ENCODE results near the gene EIF4A3.
A peak's percentile ranks its signal among the peaks of the same experiment; 100 is the strongest.
"Not testable (repeated sequence)": the region's sequence is repeated elsewhere in the genome, so short reads cannot be mapped to it uniquely, and the experiment has no call there.

Gene EIF4A3

DNA sequence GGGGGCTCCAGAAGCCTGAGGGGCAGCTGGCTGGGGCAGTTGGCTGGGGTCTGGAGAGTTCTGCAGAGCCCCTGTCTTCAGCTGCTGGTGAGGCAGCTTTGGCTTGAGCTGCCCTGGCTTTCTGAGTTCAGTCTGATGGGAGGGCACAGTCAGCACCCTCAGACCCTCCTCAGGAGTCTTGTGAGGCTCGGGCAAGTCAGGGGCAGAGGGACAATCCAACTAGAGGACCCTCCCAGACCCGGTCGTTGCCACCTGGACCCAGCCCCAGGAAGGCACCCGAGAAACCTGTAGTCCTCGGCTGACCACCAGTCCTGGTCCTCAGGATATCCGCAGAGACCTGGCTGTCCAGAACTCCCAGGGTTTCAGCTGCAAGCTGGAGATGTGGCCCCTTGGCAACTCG, 24.8 kb upstream of the EIF4A3 start:
- no peak for DNase-seq (ENCODE audit: low read depth)

DNA sequence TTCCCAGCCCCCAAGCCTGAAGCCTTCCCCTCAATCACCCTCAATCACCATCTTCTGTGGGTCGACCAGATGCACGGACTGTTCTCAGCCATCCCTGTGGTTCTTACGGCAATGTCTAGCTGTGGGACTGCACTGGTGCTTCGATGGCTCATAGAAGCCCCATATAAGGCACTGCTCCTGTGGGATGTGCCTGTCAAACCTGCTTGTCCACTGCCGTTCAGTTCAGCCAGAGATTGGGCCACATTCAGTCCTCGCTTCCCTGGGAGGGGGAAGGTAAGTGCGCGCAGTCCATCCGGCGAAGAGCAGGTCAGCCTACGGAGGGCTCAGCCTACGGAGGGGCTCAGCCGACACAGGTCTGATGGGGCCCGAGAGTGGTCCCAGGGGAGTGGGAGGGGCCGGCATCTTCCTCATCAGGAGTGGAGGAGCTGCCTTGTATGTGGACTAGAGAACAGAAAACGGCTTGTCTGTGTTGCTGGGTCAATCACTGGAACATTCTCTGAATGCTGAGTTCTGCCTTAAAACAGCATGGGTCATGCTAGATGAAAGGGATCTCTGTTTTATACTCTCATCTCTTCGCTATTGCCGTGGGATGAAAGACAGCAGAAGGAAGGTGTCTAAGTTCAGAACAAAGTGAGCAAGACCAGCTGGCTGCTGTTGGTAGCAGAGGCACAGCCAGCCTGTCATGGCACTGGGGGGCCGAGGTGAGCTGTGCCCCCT, 23.0 kb upstream of the EIF4A3 start, which contains the start of gene CARD14:
Gene CARD14 (plus strand): TSS at position 247 of the 717 bp plus-strand sequence. CDS start 11,409 bp downstream, outside the sequence.
- DNase-seq (ENCODE audit: low read depth), result no peak

DNA sequence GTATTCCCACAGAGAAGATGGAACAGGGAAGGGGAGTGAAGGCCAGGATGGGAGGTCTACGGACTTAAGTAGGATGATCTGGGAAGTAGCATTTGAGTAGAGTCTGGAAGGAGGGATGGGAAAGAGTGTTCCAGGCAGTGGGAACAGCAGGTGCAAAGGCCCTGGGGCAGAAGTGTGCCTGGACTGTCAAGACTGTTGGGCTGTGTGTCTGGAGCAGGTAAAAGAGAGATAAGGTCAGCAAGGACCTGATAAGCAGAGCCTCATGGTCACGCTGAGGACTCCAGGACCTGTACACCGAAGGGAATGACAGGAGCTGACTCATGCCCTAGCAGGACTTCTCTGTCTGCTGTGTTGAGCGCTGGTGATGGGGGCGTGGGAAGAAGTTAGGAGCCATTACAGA, 22.2 kb upstream of the EIF4A3 start:
- no peak for DNase-seq (ENCODE audit: low read depth)

DNA sequence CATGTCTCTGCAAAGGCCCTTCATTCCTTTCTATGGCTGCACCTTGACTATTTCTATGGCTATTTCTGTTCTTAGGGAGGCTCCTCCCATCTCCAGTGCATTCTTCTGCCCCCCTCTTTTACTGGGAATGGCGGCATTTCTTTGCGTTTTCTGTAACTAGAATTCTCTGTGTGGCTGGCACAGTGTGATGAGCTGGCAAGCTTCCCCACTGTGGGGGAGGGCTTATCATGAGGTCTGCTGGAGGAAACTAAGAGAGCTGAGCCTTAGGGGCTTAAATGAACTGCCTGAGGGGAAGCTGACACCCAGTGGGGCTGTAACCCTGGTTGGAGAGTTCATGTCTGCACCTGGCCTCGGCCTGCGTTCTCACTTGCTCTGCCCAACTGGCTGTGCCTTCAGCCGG, 21.4 kb upstream of the EIF4A3 start:
- peak; percentile 30 for DNase-seq (ENCODE audit: low read depth)

DNA sequence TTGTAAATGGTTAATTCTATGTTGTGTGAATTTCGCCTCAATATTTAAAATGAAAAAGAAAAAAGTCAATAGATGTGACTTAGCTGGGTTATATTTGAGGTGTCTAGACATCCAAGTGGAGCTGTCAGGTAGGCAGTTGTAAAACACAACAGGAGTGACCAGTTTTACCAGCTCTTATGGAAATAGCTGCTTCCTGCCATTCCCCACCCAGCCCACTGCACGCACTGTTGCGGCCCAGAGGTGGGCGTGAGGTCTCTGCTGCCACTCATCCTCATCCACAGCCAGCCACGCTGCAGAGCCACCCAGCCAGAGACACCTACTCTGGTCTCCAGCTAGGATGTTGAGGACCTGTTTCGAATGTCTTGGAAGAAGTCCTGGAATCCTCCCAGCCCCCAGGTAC, 19.5 kb upstream of the EIF4A3 start:
- no peak for DNase-seq (ENCODE audit: low read depth)

DNA sequence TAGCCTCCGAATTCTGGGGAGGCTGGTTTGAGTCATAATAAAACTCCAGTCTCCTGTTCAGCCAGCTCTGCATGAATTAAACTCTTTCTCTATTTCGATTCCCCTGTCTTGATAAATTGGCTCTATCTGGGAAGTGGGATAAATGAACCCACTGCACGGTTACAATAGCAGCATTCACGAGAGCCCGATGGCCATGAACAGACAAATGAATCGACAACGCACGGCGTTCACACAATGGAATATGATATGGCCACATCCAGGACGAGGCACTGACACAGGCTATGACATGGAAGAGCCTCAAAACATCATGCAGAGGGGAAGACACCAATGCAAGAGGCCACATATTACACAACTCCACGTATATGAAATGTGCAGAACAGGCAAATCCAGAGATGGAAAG, 17.3 kb upstream of the EIF4A3 start:
- no peak for DNase-seq (ENCODE audit: low read depth)

DNA sequence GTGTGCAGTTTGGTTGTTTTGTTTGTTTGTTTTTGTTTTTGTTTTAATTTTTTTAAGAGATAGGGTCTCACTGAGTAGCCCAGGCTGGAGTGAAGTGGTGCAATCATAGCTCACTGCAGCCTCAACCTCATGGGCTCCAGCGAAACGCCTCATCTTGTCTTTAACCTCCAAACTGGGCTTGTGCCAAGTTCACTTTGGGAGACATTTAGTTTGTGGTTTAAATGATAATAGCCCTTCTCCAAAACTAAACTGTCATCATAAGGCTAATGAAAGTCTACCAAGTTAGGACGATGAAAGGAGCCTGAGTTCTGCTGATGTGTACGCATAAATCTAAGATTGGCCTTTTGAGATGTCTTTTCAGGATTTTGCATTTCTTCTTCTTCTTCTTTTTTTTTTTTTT, 16.4 kb upstream of the EIF4A3 start:
- DNase-seq (ENCODE audit: low read depth), result peak; percentile 20

DNA sequence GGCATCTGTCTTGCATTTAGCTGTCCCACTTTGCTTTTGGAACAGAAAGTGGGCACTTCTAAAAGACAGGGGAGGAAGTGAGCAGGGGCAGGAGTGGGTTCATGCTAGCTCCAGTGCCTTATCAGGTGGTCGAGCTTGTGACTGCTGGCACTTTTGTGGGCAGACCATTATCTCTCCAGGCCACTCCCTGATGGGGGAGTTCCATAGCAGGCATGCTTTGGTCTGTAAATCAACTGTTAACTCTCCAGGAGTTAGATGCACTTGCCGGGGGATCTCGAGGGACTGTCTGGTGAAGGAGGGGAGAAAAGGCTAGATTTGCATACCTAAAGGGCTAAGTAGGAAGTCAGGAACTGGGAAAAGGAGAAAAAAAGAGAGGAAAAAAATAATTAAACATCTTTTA, 13.6 kb upstream of the EIF4A3 start:
- DNase-seq (ENCODE audit: low read depth), result peak; percentile 18

DNA sequence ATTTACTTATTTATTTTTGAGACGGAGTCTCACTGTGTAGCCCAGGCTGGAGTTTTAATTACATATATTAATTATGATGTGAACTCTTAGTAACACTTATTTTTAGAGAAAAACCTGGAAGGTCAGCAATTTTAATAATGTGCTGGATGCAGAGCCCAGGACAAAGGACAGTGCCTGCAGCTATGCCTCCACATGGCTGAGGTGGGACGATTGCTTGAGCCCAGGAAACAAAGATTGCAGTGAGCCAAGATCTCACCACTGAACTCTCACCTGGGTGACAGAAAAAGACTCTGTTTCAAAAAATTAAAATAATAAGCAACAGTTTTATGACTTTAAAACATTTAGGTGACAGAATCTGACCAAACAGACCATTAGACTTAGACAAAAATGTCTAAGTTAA, 11.9 kb upstream of the EIF4A3 start:
- no peak for DNase-seq (ENCODE audit: low read depth)

DNA sequence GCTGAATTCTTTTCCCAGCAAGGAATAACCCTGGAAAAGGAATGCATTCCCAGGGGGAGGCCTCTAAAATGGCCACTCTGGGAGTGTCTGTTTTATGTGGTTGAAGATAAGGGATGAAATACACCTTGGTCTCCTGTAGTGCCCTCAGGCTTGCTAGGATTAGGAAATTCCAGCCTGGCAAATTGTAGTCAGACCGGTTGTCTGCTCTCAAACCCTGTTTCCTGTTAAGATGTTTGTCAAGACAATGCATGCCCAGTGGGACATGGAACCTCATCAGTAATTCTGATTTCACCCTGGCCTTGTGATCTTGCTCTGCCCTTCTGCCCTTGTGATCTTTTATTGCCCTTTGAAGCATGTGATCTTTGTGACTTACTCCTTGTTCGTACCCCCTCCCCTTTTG, 8.7 kb upstream of the EIF4A3 start:
- DNase-seq (ENCODE audit: low read depth), result not testable (repeated sequence)

DNA sequence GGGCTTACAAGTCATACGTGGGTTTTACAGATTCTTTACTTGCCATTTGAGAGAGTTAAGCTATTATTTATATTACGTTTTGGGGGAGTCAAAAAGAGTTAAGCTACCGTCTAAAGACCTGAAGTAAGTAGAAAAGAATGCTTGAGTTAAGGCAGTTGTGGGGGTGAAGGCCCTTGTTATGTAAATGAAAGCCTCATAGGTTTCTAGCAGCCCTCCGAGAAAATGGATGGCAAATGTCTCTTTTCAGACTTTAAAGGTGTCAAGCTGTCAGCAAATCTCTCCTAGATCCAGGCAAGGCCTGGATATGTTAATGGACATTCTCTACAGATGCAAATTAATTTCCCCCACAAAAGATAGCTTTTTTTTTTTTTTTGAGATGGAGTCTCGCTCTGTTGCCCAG, 7.2 kb upstream of the EIF4A3 start:
- DNase-seq (ENCODE audit: low read depth), result no peak

DNA sequence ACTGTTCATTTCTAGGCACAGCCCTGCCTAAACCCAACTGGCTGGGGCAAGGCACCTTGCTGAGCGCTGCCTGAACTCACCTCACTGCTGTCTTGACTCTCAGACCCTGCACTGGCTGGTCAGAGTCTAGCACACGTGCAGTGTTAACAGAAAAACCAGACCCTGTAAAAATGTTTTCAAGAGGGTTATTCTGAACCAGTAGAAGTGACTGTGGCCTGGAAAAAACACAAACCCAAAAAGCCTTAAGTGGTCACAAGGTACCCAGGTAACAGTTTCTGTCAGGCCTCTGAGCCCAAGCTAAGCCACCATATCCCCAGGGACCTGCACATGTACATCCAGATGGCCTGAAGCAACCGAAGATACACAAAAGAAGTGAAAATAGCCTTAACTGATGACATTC, 6.1 kb upstream of the EIF4A3 start:
- DNase-seq (ENCODE audit: low read depth), result no peak

DNA sequence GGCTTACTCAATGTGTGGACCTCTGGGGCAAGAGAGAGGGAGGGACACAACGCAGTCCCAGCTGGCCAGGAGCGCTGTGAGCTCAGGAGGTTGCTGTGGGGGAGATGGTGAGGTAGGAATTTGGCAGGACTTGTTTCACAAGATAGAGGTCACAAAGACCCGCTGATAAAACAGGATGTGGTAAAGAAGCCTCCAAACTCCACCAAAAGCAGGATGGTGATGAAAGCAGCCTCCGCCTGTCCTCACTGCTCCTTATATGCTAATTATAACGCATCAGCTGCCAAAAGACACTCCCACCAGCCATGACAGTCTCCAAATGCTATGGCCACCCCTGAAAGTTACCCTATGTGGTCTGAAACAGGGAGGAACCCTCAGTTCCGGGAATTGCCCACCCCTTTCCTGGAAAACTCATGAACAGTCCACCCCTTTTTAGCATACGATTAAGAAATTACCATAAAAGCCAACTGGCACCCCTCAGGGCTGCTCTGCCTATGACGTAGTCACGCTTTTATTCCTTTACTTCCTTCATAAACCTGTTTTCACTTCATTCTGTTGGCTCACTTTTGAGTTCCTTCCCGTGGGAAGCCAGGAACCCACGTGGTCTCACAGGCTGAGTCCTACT, 5.3 kb upstream of the EIF4A3 start:
- DNase-seq (ENCODE audit: low read depth), result peak; percentile 84

DNA sequence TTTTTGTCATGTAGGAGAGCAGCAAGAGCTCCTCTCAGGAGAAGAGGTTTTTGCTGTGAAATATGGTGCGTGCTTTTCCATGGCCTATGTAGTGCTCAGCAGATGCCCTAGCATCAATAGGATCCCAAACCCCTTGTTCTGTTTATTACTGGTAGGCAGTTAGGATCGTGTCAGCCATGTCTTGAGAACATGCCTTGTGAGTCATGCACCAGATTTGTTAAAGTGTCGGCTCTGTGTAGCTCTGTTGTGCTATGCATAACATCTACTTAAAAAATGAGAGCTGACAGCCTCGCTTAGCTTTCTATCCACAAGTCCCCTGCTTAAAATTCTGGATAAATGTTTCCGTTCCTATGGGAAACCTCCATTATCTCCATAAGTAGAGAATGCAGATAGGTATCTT, 4.4 kb upstream of the EIF4A3 start:
- peak; percentile 83 for DNase-seq (ENCODE audit: low read depth)

DNA sequence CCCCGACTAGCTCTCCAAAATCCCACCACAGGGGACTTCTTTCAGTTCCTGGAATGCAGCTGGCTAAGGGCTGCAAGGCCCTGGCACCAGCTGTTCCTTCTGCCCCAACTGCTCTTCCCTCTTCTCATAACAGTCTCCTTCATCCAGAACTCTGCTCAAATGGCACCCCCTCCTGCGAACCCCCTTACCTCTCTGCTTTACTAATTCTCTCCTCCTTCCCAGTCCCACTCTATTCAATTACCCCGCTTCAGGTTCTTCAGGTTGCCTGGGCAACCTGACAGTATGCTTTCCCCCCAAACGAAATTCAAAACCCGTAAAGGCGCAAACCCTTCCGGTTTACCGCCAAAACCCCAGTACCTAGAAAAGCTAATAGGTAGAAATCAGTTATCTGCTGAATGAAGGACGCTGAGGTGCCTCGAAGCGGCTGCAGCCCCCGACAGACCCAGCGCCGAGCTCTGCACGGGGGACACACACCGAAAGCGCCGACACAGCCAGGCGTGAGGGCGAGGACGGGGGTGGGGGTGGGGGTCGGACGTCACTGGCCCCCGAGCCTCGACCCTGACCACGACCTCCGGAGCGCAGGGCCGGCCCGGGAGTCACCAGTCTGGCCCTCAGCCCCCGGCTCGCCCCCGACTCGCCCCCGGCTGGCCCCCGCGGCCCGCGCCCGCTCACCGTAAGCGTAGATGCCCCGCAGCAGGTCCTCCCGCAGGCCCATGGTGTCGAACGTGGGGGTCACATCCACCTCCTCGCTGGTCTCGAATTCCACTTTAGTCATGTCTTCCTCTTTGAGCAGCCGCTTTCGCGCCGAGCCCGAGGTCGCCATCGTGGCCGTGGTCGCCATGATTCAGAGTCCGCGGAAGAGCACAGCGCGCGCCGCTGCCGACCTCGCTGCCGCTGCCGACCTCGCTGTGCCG, 550 bp downstream of the EIF4A3 start:
- DNase-seq (ENCODE audit: low read depth), result no peak

DNA sequence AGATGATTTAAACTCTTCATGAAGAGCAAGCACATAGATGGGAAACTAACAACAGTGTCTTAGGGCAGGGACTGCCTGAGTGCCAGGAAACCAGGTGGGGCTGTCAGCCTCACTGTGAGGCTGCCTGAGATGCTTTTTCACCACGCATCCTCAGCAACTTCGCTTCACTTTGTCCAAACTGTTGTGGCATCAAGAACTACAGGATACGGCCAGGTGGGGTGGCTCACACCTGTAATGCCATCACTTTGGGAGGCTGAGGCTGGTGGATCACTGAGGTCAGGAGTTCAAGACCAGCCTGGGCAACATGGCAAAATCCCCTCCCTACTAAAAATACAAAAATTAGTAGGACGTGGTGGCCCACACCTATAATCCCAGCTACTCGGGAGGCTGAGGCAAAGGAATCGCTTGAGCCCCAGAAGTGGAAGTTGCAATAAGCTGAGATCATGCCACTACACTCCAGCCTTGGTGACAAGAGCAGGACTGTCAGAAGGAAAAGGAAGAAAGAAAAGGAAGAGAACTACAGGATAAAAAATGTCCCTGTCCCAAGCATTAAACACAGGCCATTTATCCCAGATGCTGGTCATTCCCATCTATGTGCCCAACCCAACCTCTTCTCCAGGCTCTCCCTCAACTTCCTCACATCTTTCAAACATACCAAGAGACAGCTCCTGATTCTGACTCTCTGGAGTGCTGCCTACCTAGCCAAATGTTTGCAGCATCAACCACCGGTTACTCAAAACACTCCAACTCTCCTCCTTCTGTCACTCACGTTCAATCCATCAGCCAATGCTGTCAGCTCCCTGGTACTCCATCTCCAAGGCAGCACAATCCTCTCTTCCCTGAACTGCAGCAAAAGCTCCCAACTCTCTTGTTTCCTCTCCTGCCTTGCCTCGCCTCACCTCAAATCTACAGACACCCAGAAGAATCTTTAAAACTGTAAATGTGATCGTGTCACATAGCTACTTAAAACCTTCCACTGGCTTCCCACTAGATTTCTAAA, 1.6 kb downstream of the EIF4A3 start:
- DNase-seq (ENCODE audit: low read depth), result no peak

DNA sequence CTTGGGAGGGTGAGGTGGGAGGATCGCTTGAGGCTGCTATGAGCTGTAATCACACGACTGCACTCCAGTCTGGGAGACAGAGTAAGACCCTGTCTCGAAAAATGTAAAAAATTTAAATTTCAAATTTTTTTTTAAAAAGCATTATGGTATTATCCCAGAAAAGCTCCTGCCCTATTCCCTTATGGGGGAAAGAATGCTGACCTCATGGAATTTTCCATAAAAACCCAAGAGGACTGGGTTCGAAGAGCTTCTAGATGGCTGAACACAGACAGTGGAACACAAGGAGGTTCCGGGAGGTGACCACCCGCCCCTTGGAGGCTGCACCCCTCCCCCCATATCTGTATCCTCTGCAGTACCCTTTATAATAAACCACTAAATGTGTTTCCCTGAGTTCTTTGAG, 4.0 kb downstream of the EIF4A3 start:
- no peak for DNase-seq (ENCODE audit: low read depth)

DNA sequence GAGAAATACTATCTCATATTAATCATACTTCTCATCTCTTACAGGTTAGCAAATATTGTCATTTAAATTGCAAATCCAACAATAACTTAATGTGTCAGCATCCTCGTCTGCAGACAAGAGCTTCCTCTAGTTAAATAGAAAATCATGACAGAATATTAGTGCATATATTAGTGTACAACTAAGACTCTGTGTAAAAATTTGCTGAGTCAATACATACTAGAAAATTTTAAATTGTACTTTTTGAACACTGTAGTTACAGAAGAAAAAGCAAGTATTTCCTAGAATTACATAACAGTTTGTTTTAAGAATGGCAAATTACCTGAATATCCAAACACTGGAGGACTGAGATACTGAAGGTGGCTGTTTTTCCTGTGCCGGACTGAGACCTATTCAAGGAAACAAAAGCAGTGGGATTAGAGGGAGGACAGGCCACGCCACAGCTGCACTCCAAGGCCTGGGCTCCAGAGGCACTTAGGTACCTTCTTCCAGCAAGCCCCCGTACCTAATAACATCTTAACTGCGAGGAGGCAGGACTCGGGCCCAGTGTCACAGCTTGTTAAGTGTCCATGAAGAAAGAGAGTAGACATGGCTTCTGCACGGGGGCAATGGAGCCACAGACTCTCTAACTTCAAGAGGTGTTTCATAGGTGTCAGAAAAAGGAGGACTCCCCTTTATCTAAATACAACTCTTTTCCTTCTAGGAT, 5.3 kb downstream of the EIF4A3 start:
- DNase-seq (ENCODE audit: low read depth), result no peak

DNA sequence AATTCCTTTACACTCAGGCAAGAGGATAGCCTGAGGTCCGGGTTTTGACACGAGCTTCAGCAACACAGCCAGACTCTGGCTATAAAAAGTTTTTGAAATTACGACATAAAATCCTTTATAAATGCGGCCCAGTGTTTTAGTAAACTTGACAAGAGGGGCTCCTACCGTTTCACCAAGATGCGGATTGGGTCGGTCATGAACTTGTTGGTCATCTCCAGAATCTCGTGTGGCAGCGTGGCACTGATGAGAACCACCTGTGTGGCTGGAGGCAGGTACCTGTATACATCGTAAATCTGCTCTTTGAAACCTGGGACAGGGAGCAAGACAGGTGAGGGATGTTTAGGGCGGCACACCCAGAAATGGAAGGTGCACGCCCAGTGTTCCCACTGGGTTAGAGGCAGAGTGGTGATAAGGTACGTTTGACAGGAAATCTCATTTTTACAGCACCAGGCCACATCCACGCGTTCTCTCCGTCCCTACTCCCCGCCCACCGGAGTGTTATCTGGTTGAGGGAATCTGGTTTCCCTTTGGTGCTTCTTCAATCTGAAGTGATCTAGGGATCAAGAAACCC, 8.0 kb downstream of the EIF4A3 start:
- no peak for DNase-seq (ENCODE audit: low read depth)

DNA sequence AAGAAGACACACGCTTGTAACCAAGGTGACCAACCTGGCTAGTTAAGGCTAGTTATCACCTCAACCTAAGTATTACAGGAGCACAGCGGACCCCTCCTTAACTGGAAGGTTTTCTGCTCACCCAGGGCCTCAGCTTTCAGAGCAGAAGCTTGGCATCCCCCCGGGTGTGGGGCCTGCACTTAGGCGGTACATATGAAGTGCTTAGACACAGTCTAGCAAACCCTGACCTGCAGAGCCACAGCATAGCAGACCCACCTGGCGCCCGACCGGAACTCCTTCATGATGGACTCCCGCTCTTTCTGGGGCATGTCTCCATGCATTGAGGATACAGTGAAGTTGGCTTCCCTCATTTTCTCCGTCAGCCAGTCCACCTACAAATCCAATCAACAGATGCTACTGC, 9.8 kb downstream of the EIF4A3 start:
- DNase-seq (ENCODE audit: low read depth), result no peak

DNA sequence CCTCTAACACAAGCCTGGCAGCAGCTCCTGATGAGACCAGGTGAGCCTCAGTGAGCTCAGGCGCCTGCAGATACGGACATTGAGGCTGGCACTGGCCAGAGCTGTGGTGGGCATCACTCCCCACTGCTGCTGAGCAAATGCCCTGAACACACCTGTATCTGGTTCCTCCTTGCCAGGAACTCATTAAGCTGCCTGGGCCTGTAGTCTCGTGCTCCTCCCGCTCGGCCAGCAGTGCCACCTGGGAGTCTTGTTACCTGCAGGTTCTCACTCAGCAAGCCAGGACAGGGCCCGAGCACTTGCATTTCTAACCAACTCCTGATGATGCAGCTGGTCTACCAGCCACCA, 13.3 kb downstream of the EIF4A3 start:
- DNase-seq (ENCODE audit: low read depth), result no peak
